HG02852 (cell line): ENCODE measurements around the gene GALNT12.

ENCODE experiments used
- ATAC-seq: cut with Tn5 transposase; IDR thresholded peaks from one replicate; pipeline ENCODE4 v1.9.1; 2021; ENCODE audit warnings: mild to moderate bottlenecking, moderate library complexity; ENCODE audit not compliant: unreplicated experiment

GALNT12 gene

DNA sequence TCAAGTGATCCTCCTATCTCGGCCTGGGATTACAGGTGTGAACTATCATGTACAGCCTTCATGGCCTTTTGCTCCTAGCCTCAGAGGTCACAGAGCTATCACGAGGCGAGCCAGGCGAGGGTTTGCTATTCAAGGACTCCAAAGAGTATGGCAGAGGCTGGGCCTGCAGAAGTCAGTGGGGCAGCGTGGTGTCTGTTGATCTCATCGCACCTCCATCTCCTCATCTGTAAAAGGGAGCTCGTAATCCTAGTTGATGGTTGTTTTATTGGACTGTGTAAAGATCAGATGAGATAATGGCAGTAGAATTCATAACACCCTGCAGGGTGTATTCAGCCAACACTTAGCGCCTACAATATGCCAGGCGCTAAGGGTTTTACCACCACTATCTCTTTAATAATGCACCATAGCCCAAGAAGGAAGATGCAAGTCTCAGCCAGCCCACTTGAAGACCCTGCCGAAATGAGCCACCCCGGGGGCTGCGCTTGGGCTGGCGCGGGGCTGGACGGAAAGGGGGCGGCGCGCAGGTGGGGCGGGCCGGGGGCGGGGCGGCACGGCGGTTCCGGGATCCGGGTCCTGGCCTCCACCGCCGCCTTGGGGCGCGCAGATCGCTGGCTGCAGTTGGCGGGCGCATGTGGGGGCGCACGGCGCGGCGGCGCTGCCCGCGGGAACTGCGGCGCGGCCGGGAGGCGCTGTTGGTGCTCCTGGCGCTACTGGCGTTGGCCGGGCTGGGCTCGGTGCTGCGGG lies at the start of gene GALNT12:
TSS of gene GALNT12 (plus strand) at position 601 of the 744 bp plus-strand sequence. CDS start at position 630, 29 bp downstream.
- ATAC-seq, result peak; percentile 41

DNA sequence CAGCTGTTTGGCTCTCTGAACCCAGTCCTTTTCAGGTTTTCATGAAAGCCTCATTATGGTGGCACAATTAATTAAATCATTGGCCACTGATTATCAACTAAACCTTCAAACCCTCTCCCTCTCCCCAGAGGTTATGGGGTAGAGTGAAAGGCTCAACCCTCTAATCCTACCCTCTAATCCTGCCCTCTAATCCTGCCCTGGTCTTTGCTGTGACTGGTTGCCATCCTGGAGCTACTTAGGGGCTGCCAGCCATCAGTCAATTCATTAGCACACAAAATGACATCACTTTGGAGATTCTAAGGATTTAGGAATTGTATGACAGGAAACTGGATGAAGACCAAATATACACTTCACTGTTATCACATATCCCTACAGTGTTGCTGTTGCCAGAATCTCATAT lies 47.2 kb upstream of the GALNT12 start:
- no peak for ATAC-seq

DNA sequence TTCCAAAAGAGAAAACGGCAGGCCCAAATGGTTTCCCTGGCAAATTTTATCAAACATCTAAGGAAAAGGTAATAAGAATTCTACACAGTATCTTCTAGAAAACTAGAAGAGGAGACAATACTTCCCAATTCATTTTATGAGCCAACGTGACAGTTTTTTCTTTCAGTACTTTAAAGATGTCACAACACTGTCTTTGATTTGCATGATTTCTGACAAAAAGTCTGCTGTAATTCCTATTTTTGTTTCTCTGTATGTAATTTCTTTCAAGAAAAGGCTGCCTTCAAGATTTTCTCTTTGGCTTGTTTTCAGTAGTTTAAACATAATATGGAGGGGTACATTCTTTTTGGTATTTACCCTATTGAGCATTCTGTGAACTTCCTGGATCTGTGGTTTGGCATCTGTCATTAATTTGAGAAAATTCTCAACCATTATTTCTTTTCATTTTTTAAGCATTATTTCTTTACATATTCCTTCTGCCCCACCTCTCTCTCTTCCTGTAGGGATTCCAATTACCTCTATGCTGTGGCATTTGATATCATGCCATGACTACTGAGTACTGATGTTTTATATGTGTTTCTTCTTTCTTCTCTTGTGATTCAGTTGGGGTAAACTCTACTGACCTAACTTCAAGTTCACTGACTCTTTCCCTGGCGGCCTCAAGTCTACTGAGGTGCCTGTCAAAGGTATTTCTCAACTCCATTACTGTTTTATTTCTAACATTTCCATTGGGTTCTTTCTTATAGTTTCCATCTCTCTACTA lies 43.3 kb upstream of the GALNT12 start:
- ATAC-seq, result no peak

DNA sequence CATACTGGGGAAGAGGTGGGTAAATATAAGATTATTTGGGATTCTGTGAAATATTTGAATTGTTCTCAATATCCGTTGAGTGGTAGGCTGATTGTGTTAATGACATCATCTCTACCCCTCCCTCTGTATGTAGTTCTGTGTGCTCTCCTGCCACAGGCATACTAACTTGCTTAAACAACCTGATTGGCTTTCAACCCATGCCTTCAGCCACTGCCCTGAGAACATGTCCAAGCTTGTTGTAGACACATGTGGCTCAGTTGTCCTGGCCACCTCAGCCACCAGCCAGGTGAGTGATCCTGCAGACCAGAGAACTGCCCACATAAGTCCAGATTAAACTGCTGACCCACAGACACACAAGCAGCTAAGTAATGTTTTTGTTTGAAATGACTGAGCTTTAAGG lies 42.2 kb upstream of the GALNT12 start:
- no peak for ATAC-seq

DNA sequence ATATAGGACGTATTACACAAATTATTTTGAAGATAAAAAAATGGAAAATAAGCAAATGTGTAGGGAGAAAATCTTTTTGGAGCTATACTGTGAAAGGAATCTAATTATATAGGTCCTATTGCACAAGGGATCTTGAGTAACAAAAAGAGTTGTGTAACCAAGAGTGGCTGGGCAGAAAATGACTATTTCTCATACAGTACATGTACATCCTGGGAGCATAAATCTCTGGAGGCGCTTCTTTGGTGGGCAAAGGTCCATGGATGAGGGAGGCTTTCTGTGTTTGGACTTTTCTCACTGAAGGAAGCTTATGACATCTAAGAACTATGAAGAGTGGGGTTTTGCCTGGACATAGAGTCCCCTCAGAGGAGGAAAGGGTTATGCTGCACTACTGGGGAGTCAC lies 40.9 kb upstream of the GALNT12 start:
- no peak for ATAC-seq

GRCh38 chr9:98767196-98767595 lies 40.3 kb upstream of the GALNT12 start:
- ATAC-seq, result no peak

- no peak for ATAC-seq
These were observed 39.6 kb upstream of the GALNT12 start for GRCh38 chr9:98767915-98768314.

DNA sequence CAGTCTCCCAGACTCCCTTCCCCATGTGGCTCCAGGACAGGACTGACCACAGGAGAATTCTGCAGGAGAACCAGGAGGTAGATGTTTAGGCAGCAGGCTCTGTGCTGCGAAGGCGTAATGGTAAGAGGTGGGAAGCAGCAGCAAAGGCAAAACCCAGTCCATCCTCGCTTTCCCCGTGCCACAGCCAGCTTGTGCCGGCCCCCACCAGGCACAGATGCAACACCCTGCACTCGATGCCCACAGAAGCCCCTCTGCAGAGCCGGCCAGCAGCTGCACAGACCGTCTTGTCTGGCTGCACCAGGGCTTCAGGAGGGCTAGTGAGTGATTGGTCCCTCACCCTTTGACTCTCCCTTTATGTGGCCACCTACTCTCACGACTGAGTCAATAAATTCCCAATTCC lies 39.1 kb upstream of the GALNT12 start:
- no peak for ATAC-seq

GRCh38 chr9:98770717-98771116 lies 36.8 kb upstream of the GALNT12 start:
- no peak for ATAC-seq

GRCh38 chr9:98771209-98771874 lies 36.1 kb upstream of the GALNT12 start:
- no peak for ATAC-seq

GRCh38 chr9:98772364-98773155 lies 34.9 kb upstream of the GALNT12 start:
- no peak for ATAC-seq

DNA sequence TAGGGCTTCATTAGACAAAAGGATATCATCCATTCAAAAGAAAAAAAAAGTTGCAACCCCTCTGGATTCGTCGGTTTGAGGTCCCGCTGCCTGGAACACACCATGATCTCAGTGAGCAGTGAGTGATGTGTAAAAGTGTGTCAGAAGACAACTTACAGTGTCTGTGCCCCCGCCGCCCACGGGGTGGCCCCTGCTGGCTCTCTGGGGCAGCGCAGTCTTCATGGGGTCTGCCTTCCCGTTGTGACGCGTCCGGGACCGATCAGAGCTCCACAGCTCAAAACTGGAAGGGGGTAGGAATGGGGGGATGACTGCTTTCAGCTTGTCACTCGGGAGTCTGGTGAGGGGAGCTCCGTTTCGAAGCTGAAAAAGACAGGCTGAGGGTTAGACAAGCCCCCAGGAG lies 33.7 kb upstream of the GALNT12 start:
- no peak for ATAC-seq

DNA sequence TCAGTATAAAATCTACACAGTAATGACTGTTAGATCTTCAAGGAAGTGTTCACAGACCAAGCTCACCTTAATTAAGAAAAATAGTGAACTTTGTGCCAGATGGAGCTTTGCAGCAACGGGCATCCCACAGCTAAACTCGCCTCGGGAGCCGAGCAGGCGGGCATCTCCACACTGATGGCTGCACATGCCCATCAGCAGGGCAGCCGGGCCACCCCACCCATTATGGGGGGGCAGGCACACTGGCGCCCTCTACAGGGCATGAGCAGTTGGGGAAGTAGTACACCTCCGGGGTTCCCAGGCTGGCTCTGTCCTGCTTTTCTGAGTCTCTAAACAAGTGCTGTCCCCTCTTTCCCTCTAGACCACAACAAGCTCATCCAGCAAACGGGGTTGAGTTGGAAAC lies 32.7 kb upstream of the GALNT12 start:
- ATAC-seq, result no peak

DNA sequence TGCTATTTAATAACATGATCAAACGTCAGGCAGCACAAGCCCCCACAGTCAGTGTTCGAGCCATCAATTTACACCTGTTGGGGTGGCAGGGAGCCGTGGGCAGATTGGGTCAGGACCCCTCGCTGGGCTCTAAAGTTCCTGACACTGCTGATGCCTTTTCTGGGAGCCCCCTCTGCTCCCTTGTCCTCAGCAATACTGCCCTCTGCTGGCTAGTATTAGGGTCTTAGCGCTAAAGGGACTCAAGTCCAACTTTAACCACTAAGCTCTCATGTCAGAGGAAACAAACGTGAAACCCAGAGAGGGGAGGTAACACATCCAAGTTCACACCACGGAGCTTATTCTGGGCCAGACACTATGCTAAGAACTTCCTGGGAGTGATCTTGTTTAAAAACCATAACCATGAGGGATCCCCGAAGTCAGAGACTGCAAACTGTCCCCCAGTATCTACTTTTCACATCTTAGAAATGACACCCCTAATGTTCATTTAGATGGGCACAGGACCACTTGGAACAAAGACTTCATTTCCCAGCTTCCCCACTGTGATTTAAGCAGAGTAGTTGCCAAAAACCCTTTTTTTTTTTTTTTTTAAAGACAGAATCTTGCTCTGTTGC lies 31.5 kb upstream of the GALNT12 start:
- no peak for ATAC-seq

GRCh38 chr9:98777618-98778017 lies 29.9 kb upstream of the GALNT12 start:
- no peak for ATAC-seq

DNA sequence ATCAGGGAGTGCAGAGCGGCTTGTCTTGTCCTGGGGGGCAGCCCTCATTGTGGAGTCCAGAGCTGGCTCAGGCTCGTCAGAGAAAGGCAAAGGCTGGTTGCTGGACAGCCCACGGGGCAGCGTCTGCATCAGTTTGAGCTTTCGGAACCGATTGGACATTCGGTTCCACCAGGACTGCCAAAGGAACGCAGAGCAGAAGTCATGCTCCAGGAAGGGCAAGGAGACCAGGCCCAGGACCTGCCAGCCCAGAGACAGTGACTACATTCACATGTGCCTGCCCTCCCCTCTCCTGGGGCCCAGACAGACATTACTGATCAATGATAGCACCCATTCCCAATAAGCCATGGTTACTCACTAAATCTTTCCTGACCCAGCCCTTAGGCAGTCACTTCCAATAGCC lies 29.2 kb upstream of the GALNT12 start:
- ATAC-seq, result no peak

- ATAC-seq, result no peak
These were observed 28.5 kb upstream of the GALNT12 start for GRCh38 chr9:98778711-98779530.

GRCh38 chr9:98780059-98780749 lies 27.3 kb upstream of the GALNT12 start:
- ATAC-seq, result no peak
